Muscle layer of duodenum (tissue), 2 donors: ENCODE measurements around the gene DIAPH1.

Experiments used
- H3K27ac ChIP-seq: one replicate; pipeline ENCODE4 v1.7.0; 2013; ENCODE audit warnings: mild to moderate bottlenecking, low read length
- H3K27me3 ChIP-seq: one replicate; pipeline ENCODE4 v1.7.0; 2013; ENCODE audit warnings: low read depth, mild to moderate bottlenecking, control low read depth, low read length
- H3K36me3 ChIP-seq, 2 donors: one replicate each; pipeline ENCODE4 v1.7.0; 2013; ENCODE audit warnings: low read length in 2 of 2, control low read depth in 1 of 2, mild to moderate bottlenecking in 1 of 2; ENCODE audit not compliant: insufficient read depth in 2 of 2, control insufficient read depth in 1 of 2
- H3K4me1 ChIP-seq, 2 donors: one replicate each; pipeline ENCODE4 v1.7.0; 2013; ENCODE audit warnings: low read length in 2 of 2, mild to moderate bottlenecking in 2 of 2, control low read depth in 1 of 2, moderate library complexity in 1 of 2; ENCODE audit not compliant: insufficient read depth in 2 of 2, control insufficient read depth in 1 of 2
- H3K4me3 ChIP-seq, 2 donors: one replicate each; pipeline ENCODE4 v1.7.0; 2013; ENCODE audit warnings: low read length in 2 of 2, low read depth in 1 of 2, mild to moderate bottlenecking in 1 of 2
- H3K9me3 ChIP-seq, 2 donors: one replicate each; pipeline ENCODE4 v1.7.0; 2013; ENCODE audit warnings: low read length in 2 of 2, control low read depth in 1 of 2, mild to moderate bottlenecking in 1 of 2; ENCODE audit not compliant: control insufficient read depth in 1 of 2
- donor health status: healthy.

DIAPH1 gene

GRCh38 chr5:141508798-141509611, 109.8 kb downstream of the DIAPH1 start:
- Histone ChIP-seq H3K4me3 (peak overlapping the region; percentile 26 to 43), H3K4me1 (peaks cover 0 to 30% of the 10 kb centered on the region in 2 donors), H3K9me3 (no peaks in the 10 kb centered on the region), H3K27ac (peak overlapping the region; percentile 51), H3K36me3 (peaks cover 13 to 34% of the 10 kb centered on the region in 2 donors), H3K27me3 (no peaks in the 10 kb centered on the region)

DNA sequence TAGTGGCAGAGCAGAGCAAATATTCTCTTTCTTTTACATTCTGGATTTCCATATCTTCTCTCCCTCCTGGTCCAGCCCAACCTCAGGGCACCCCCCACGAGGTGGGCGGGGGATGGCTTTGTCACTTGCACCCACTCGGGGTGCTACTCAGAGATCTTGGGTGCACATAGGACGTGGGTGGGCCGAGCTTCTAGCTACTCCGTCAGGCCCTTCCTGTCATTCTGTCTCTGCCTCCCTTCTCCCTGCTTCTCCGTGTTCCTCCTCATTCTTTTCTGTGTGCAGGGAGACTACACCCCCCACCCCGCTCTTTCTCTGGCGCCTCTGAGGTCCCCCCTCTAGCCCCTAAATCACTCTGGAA, 110.4 kb downstream of the DIAPH1 start:
- H3K4me1 ChIP-seq = peaks cover 0 to 26% of the 10 kb centered on the region in 2 donors
- peaks cover 19 to 34% of the 10 kb centered on the region in 2 donors for H3K36me3 ChIP-seq
- no peaks in the 10 kb centered on the region for H3K9me3 ChIP-seq
- H3K4me3 ChIP-seq = peak overlapping the region; percentile 26 to 43
- H3K27me3 ChIP-seq = no peaks in the 10 kb centered on the region
- H3K27ac ChIP-seq = peak overlapping the region; percentile 51

DNA sequence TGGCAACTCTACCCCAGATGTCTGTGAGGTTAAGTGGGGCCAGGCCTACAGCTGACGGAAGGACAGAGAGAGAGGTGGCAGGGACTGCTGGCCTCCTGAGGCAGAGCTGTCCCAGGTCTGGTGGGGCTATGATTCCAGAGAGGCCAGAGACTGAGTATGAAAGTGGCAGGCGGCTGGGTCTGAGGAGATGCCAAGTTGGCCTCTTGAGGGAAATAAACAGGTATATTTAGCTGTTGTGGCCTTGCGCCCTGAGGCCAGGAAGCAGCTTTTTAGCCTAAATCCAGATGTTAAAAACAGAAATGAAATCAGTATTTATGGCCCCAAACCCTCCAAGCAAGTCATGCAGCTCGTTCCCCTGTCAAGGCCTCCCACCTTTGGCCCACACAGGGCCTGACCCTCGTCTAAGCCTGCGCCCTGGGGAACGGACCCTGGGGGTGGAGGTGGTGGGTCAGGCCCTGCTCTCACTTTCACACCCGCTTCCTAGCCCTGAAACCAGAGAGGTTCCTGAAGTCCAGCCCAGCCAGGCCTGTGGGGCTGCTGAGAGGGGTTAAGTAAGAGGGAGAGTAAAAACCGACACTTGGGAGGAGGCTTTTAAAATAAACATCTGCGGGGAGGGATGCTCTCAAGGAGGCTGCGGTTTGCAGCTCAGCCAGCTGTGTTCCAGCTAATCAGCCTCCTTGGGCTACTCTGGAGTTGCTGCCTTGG, 111.3 kb downstream of the DIAPH1 start:
- Histone ChIP-seq H3K4me3 (peak overlapping the region in 1 of 2 donors; percentile 43), H3K27ac (peak overlapping the region; percentile 51), H3K27me3 (no peaks in the 10 kb centered on the region), H3K9me3 (no peaks in the 10 kb centered on the region), H3K4me1 (peaks cover 0 to 26% of the 10 kb centered on the region in 2 donors), H3K36me3 (peaks cover 19 to 34% of the 10 kb centered on the region in 2 donors)

- H3K9me3 ChIP-seq = no peaks in the 10 kb centered on the region
- H3K4me1 ChIP-seq = peaks cover 0 to 26% of the 10 kb centered on the region in 2 donors
- H3K27ac ChIP-seq = peak overlapping the region; percentile 51
- H3K4me3 ChIP-seq = no peak overlapping the region
- H3K36me3 ChIP-seq = peaks cover 18 to 30% of the 10 kb centered on the region in 2 donors
- H3K27me3 ChIP-seq = no peaks in the 10 kb centered on the region
Observed at GRCh38 chr5:141506381-141507155, 112.2 kb downstream of the DIAPH1 start.

- H3K27ac ChIP-seq = no peak overlapping the region
- peaks cover 0 to 21% of the 10 kb centered on the region in 2 donors for H3K4me1 ChIP-seq
- H3K9me3 ChIP-seq = no peaks in the 10 kb centered on the region
- H3K36me3 ChIP-seq = peaks cover 10 to 17% of the 10 kb centered on the region in 2 donors
- no peak overlapping the region for H3K4me3 ChIP-seq
- H3K27me3 ChIP-seq = no peaks in the 10 kb centered on the region
Observed at GRCh38 chr5:141504216-141504615, 114.6 kb downstream of the DIAPH1 start.

GRCh38 chr5:141503681-141504080, 115.1 kb downstream of the DIAPH1 start:
- Histone ChIP-seq H3K27me3 (no peaks in the 10 kb centered on the region), H3K27ac (no peak overlapping the region), H3K4me1 (peaks cover 0 to 19% of the 10 kb centered on the region in 2 donors), H3K9me3 (no peaks in the 10 kb centered on the region), H3K4me3 (no peak overlapping the region), H3K36me3 (peaks cover 10 to 17% of the 10 kb centered on the region in 2 donors)

DNA sequence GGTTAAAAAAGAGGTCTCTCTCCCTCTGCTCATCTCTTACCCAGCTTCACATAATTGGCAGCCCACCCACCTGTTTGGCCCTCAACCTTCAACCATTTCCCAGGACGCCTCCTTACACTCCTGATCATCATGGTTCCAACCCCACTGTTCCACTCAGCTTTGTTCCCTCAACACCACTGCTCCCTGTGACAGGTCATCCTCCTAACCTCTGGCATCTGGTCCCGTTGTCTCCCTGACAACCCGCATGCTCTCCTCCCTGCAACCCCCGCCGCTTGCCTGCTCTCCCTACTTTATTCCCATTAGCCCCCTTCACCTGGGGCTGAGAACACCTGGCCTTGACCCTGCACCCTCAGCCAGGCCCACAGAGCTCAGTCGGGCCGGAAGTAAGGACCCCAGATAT, 117.0 kb downstream of the DIAPH1 start:
- H3K36me3 ChIP-seq = peaks cover 13 to 17% of the 10 kb centered on the region in 2 donors
- no peaks in the 10 kb centered on the region for H3K9me3 ChIP-seq
- peaks cover 0 to 1% of the 10 kb centered on the region in 2 donors for H3K4me1 ChIP-seq
- no peak overlapping the region for H3K27ac ChIP-seq
- H3K4me3 ChIP-seq = no peak overlapping the region
- H3K27me3 ChIP-seq = no peaks in the 10 kb centered on the region

GRCh38 chr5:141496038-141496437, 122.8 kb downstream of the DIAPH1 start:
- no peak overlapping the region for H3K4me3 ChIP-seq
- H3K9me3 ChIP-seq = no peaks in the 10 kb centered on the region
- no peak overlapping the region for H3K27ac ChIP-seq
- peaks cover 10 to 20% of the 10 kb centered on the region in 2 donors for H3K36me3 ChIP-seq
- peaks cover 3 to 23% of the 10 kb centered on the region in 2 donors for H3K4me1 ChIP-seq
- H3K27me3 ChIP-seq = no peaks in the 10 kb centered on the region

DNA sequence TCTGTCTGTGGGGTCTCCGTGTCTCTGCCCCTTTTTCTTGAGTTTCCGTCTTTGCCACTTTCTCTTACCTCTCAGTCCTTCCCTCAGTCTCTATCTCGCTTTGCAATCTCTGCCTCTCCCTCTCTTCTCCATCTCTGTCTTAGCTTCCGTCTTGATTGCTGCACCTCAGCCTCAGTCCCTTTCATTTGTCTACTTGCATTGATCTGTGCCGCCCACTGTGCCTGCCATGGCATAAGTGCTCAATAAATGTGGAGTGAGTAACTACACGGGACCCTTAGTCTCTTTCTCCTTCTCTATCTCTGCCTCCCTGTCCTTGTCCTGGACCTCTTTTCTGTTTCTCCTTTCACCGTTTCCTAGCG, 123.4 kb downstream of the DIAPH1 start:
- H3K4me1 ChIP-seq = peaks cover 3 to 23% of the 10 kb centered on the region in 2 donors
- H3K27ac ChIP-seq = no peak overlapping the region

GRCh38 chr5:141494761-141495452, 123.9 kb downstream of the DIAPH1 start:
- Histone ChIP-seq H3K4me3 (peak overlapping the region in 1 of 2 donors; percentile 21), H3K4me1 (peaks cover 3 to 24% of the 10 kb centered on the region in 2 donors), H3K27me3 (no peaks in the 10 kb centered on the region), H3K36me3 (peaks cover 16 to 28% of the 10 kb centered on the region in 2 donors), H3K9me3 (no peaks in the 10 kb centered on the region), H3K27ac (no peak overlapping the region)

More for the DNA sequence above, 123.4 kb downstream of the DIAPH1 start:
- Histone ChIP-seq H3K36me3 (peaks cover 10 to 23% of the 10 kb centered on the region in 2 donors), H3K4me3 (no peak overlapping the region), H3K27me3 (no peaks in the 10 kb centered on the region), H3K9me3 (no peaks in the 10 kb centered on the region)
